ENCODE measurements around the gene REV3L. TPM values are rescaled to one million over a fixed set of nuclear protein-coding genes. Genes with fewer than 3 reads are reported as not detected.

REV3L gene
- total and polyA plus RNA-seq, 2 donors (not counting 1 experiment from before 2014, with no cell fraction given) = 4.7 to 37.9 TPM

DNA sequence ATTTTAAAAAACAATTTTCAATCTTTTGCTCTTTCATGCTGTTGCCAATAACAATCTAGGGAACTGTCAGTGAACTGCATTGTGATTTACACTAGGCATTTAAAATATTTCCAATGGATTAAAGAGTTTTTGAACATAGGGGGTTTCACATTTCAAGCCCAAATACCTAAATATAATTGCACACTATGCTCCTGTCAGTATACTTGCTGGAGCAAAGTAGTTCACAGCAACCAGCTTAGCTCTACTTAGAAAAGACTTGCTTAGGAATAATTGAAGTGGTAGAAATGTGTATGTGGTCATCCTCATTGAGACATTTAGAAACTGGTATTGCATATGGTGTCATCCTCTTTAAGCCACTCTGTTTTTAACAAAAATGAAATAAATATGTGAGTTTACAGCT, 41.7 kb upstream of the REV3L start:
- Histone ChIP-seq H3K4me3 (ENCODE audit: control extremely low read depth in 1 of 5, extremely low read depth in 1 of 5, insufficient read depth in 1 of 5, low read depth in 2 of 5, low read length in 4 of 5) (no peak overlapping the region), H3K4me2 (replicated peaks; ENCODE audit: low read depth, low read length, poor library complexity, severe bottlenecking) (no peak overlapping the region), H3K27ac (ENCODE audit: low read length in 2 of 2) (no peak overlapping the region), H3K4me1 (ENCODE audit: control insufficient read depth in 2 of 2, insufficient read depth in 2 of 2, low read length in 2 of 2) (no peaks in the 10 kb centered on the region), H3K9ac (ENCODE audit: low read length) (no peak overlapping the region), H4K20me1 (ENCODE audit: control insufficient read depth, insufficient read depth, low read length, poor library complexity, severe bottlenecking) (no peaks in the 10 kb centered on the region), H3K27me3 (replicated peaks in 1 of 4; ENCODE audit: control extremely low read depth in 1 of 4, control insufficient read depth in 3 of 4, insufficient read depth in 4 of 4, low read length in 3 of 4) (no peaks in the 10 kb centered on the region), H3K9me3 (ENCODE audit: control extremely low read depth in 1 of 3, control insufficient read depth in 2 of 3, insufficient read depth in 1 of 3, low read length in 2 of 3) (peaks cover 0 to 4% (median 0%) of the 10 kb centered on the region in 3 donors), H3K79me2 (ENCODE audit: control insufficient read depth, insufficient read depth, low read length) (no peaks in the 10 kb centered on the region), H2AFZ (ENCODE audit: insufficient read depth, low read depth, low read length, poor library complexity, severe bottlenecking) (no peak overlapping the region), H3K36me3 (replicated peaks in 1 of 2; ENCODE audit: control extremely low read depth in 1 of 2, control insufficient read depth in 1 of 2, extremely low read depth in 1 of 2, insufficient read depth in 2 of 2, low read length in 1 of 2) (no peaks in the 10 kb centered on the region)
- Mint-ChIP-seq H3K27me3 (no peaks in the 10 kb centered on the region), H3K4me3 (no peak overlapping the region), H3K9me3 (ENCODE audit: insufficient read depth) (no peaks in the 10 kb centered on the region), H3K27ac (no peak overlapping the region), H3K4me1 (peaks cover 6% of the 10 kb centered on the region)
- intact Hi-C loops (cut with micrococcal nuclease) = no loop called here
- ChIA-PET CTCF (no interaction called here), POLR2A (no interaction called here)
- ATAC-seq (ENCODE audit: low read depth) (no peak), DNase-seq (no peak)
- TF ChIP-seq, protein P1, sequence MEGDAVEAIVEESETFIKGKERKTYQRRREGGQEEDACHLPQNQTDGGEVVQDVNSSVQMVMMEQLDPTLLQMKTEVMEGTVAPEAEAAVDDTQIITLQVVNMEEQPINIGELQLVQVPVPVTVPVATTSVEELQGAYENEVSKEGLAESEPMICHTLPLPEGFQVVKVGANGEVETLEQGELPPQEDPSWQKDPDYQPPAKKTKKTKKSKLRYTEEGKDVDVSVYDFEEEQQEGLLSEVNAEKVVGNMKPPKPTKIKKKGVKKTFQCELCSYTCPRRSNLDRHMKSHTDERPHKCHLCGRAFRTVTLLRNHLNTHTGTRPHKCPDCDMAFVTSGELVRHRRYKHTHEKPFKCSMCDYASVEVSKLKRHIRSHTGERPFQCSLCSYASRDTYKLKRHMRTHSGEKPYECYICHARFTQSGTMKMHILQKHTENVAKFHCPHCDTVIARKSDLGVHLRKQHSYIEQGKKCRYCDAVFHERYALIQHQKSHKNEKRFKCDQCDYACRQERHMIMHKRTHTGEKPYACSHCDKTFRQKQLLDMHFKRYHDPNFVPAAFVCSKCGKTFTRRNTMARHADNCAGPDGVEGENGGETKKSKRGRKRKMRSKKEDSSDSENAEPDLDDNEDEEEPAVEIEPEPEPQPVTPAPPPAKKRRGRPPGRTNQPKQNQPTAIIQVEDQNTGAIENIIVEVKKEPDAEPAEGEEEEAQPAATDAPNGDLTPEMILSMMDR (IDR thresholded peaks at IDR 0.05) = no peak
- TF ChIP-seq EZH2 (IDR thresholded peaks at IDR 0.05; ENCODE audit: borderline replicate concordance, insufficient read depth, low read depth, low read length, poor library complexity, severe bottlenecking) = no peak

DNA sequence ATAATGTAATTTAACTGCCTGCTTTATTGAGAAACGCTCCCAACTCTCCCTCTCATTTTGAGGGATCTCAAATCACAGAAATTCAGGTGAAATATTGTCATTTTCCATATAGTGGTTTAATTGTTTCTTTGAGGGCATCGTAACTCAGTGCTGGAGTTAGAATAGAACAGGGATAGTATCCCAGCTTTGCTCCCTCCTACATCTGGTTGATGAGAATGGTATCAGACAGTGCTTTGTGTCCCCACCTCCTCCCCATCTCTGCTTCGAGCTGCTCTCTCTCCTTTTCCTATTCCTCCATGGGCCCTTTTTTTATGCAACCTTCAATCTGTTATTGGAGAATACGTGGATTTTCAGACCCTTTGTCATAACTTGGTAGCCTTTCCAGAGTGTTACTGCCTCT, 41.2 kb upstream of the REV3L start:
- TF ChIP-seq, protein P1 (IDR thresholded peaks at IDR 0.05) = no peak
- no peak for TF ChIP-seq EZH2 (IDR thresholded peaks at IDR 0.05; ENCODE audit: borderline replicate concordance, insufficient read depth, low read depth, low read length, poor library complexity, severe bottlenecking)
- Histone ChIP-seq H3K79me2 (ENCODE audit: control insufficient read depth, insufficient read depth, low read length) (no peaks in the 10 kb centered on the region), H3K27ac (ENCODE audit: low read length in 2 of 2) (no peak overlapping the region), H3K27me3 (replicated peaks in 1 of 4; ENCODE audit: control extremely low read depth in 1 of 4, control insufficient read depth in 3 of 4, insufficient read depth in 4 of 4, low read length in 3 of 4) (no peaks in the 10 kb centered on the region), H3K4me2 (replicated peaks; ENCODE audit: low read depth, low read length, poor library complexity, severe bottlenecking) (no peak overlapping the region), H3K36me3 (replicated peaks in 1 of 2; ENCODE audit: control extremely low read depth in 1 of 2, control insufficient read depth in 1 of 2, extremely low read depth in 1 of 2, insufficient read depth in 2 of 2, low read length in 1 of 2) (no peaks in the 10 kb centered on the region), H3K4me1 (ENCODE audit: control insufficient read depth in 2 of 2, insufficient read depth in 2 of 2, low read length in 2 of 2) (no peaks in the 10 kb centered on the region), H3K4me3 (ENCODE audit: control extremely low read depth in 1 of 5, extremely low read depth in 1 of 5, insufficient read depth in 1 of 5, low read depth in 2 of 5, low read length in 4 of 5) (no peak overlapping the region), H3K9me3 (ENCODE audit: control extremely low read depth in 1 of 3, control insufficient read depth in 2 of 3, insufficient read depth in 1 of 3, low read length in 2 of 3) (peaks cover 0 to 4% (median 0%) of the 10 kb centered on the region in 3 donors), H2AFZ (ENCODE audit: insufficient read depth, low read depth, low read length, poor library complexity, severe bottlenecking) (no peak overlapping the region), H3K9ac (ENCODE audit: low read length) (no peak overlapping the region), H4K20me1 (ENCODE audit: control insufficient read depth, insufficient read depth, low read length, poor library complexity, severe bottlenecking) (no peaks in the 10 kb centered on the region)
- intact Hi-C loops (cut with micrococcal nuclease) = no loop called here
- peaks cover 6% of the 10 kb centered on the region for H3K4me1 Mint-ChIP-seq
- H3K27me3 Mint-ChIP-seq = no peaks in the 10 kb centered on the region
- no CpG with 5 or more reads among the region's 4 CpGs for WGBS (ENCODE audit: insufficient coverage)
- DNase-seq = no peak
- ChIA-PET CTCF (no interaction called here), POLR2A (no interaction called here)
- H3K4me3 Mint-ChIP-seq = no peak overlapping the region
- H3K27ac Mint-ChIP-seq = no peak overlapping the region
- H3K9me3 Mint-ChIP-seq (ENCODE audit: insufficient read depth) = no peaks in the 10 kb centered on the region
- ATAC-seq (ENCODE audit: low read depth) = no peak
